ENCODE results near the gene ELSPBP1.
"Not testable (repeated sequence)": the region's sequence is repeated elsewhere in the genome, so short reads cannot be mapped to it uniquely, and the experiment has no call there.

ELSPBP1 gene

GRCh38 chr19:48043675-48044258, 49.3 kb downstream of the ELSPBP1 start, which contains the start of gene CABP5:
TSS of gene CABP5 (minus strand) at chr19:48044079. CDS start at chr19:48043922, 157 bp downstream.
- no peak for DNase-seq

GRCh38 chr19:48044561-48044960, 50.1 kb downstream of the ELSPBP1 start:
- no peak for DNase-seq

- no peak for DNase-seq
Measured at GRCh38 chr19:48051335-48052033, 57.1 kb downstream of the ELSPBP1 start.

- no peak for DNase-seq
Measured at GRCh38 chr19:48053076-48053475, 58.6 kb downstream of the ELSPBP1 start.

GRCh38 chr19:48053856-48054255, 59.4 kb downstream of the ELSPBP1 start:
- no peak for DNase-seq

GRCh38 chr19:48059331-48059730, 64.9 kb downstream of the ELSPBP1 start:
- DNase-seq = no peak

GRCh38 chr19:48060381-48060780, 65.9 kb downstream of the ELSPBP1 start:
- DNase-seq = no peak

- DNase-seq = no peak
Measured at GRCh38 chr19:48061401-48062344, 67.2 kb downstream of the ELSPBP1 start.

- no peak for DNase-seq
Measured at GRCh38 chr19:48064509-48064908, 70.1 kb downstream of the ELSPBP1 start.

- DNase-seq = no peak
Measured at GRCh38 chr19:48069435-48069834, 75.0 kb downstream of the ELSPBP1 start.

GRCh38 chr19:48070177-48070769, 75.8 kb downstream of the ELSPBP1 start:
- not testable (repeated sequence) for DNase-seq

Measured in stimulated activated CD4-positive, alpha-beta T cell treated with anti-CD3 and anti-CD28 coated beads, Interleukin-4, amount 100 ng/mL, for 24 hours (primary cell).